Astrocyte (in vitro differentiated cells and primary cell): ENCODE measurements around the gene COPS3. TPM values are rescaled to one million over a fixed set of nuclear protein-coding genes. Genes with fewer than 3 reads are reported as not detected.

ENCODE experiments used
- DNase-seq: peaks from one replicate; pipeline ENCODE4 v3.0.0-alpha.2; 2010; ENCODE audit warnings: low read depth
- FAIRE-seq: peaks from 2 replicates; lab custom pipeline; 2011; peaks lifted over from hg19 to GRCh38; lab: Jason Lieb, UNC
- H2AFZ ChIP-seq: 2 replicates; pipeline ENCODE4 v1.6.0; 2012; ENCODE audit warnings: low read depth, low read length, inconsistent platforms
- H3K27ac ChIP-seq: 2 replicates; pipeline ENCODE4 v1.5.1; 2011; ENCODE audit warnings: low read depth, low read length, inconsistent platforms
- H3K27me3 ChIP-seq: 2 replicates; pipeline ENCODE4 v1.6.0; 2011; ENCODE audit warnings: low read length, inconsistent platforms; ENCODE audit not compliant: insufficient read depth
- H3K36me3 ChIP-seq: 2 replicates; pipeline ENCODE4 v1.5.1; 2011; ENCODE audit warnings: low read length, inconsistent platforms; ENCODE audit not compliant: insufficient read depth
- H3K4me1 ChIP-seq: 2 replicates; pipeline ENCODE4 v1.5.1; 2011; ENCODE audit warnings: low read length, inconsistent platforms; ENCODE audit not compliant: insufficient read depth
- H3K4me2 ChIP-seq: 2 replicates; pipeline ENCODE4 v1.6.0; 2012; ENCODE audit warnings: low read length, inconsistent platforms
- H3K4me3 ChIP-seq: 2 replicates; pipeline ENCODE4 v1.5.1; 2011; ENCODE audit warnings: low read depth, mild to moderate bottlenecking, low read length, inconsistent platforms; ENCODE audit not compliant: insufficient read depth
- H3K79me2 ChIP-seq: 2 replicates; pipeline ENCODE4 v1.6.0; 2012; ENCODE audit warnings: mild to moderate bottlenecking, low read length, inconsistent platforms; ENCODE audit not compliant: insufficient read depth
- H3K9ac ChIP-seq: 2 replicates; pipeline ENCODE4 v1.6.0; 2012; ENCODE audit warnings: mild to moderate bottlenecking, low read length, inconsistent platforms
- H3K9me3 ChIP-seq: 2 replicates; pipeline ENCODE4 v1.5.1; 2012; ENCODE audit warnings: low read depth, mild to moderate bottlenecking, low read length, inconsistent platforms; ENCODE audit not compliant: insufficient read depth
- H4K20me1 ChIP-seq: 2 replicates; pipeline ENCODE4 v1.6.0; 2012; ENCODE audit warnings: low read length, inconsistent platforms; ENCODE audit not compliant: insufficient read depth
- H3K27ac Mint-ChIP-seq: one replicate; pipeline ENCODE4 v1.8.0; 2021; ENCODE audit warnings: mild to moderate bottlenecking, mixed read lengths; ENCODE audit not compliant: unreplicated experiment
- H3K27me3 Mint-ChIP-seq: one replicate; pipeline ENCODE4 v1.8.0; 2021; ENCODE audit warnings: low read depth, mixed read lengths; ENCODE audit not compliant: unreplicated experiment
- H3K36me3 Mint-ChIP-seq: one replicate; pipeline ENCODE4 v1.8.0; 2021; ENCODE audit warnings: low read depth, mixed read lengths; ENCODE audit not compliant: unreplicated experiment
- H3K4me1 Mint-ChIP-seq: one replicate; pipeline ENCODE4 v1.8.0; 2021; ENCODE audit warnings: low read depth, mixed read lengths; ENCODE audit not compliant: unreplicated experiment
- H3K4me3 Mint-ChIP-seq: one replicate; pipeline ENCODE4 v1.8.0; 2021; ENCODE audit warnings: mild to moderate bottlenecking, moderate library complexity, mixed read lengths; ENCODE audit not compliant: unreplicated experiment
- H3K9me3 Mint-ChIP-seq: one replicate; pipeline ENCODE4 v1.8.0; 2021; ENCODE audit warnings: mild to moderate bottlenecking, mixed read lengths; ENCODE audit not compliant: unreplicated experiment
- EZH2 ChIP-seq: IDR thresholded peaks from 2 replicates; pipeline ENCODE4 v1.6.1; 2012; ENCODE audit warnings: mild to moderate bottlenecking, low read length, inconsistent platforms; ENCODE audit not compliant: insufficient read depth
- total RNA-seq: library from RNA; stranded (reverse); gene quantifications from 2 replicates; pipeline ENCODE4 v1.2.1, GENCODE V29; 2021
- TF ChIP-seq, protein P1 (sequence below): IDR thresholded peaks from 2 replicates; pipeline ENCODE4 v1.5.1; 2011; ENCODE audit warnings: low read depth, mild to moderate bottlenecking, inconsistent platforms, low read length, moderate library complexity; ENCODE audit not compliant: insufficient read depth

Gene COPS3
- total RNA-seq, 1 donor from 2014 or later, result 76.8 TPM

DNA sequence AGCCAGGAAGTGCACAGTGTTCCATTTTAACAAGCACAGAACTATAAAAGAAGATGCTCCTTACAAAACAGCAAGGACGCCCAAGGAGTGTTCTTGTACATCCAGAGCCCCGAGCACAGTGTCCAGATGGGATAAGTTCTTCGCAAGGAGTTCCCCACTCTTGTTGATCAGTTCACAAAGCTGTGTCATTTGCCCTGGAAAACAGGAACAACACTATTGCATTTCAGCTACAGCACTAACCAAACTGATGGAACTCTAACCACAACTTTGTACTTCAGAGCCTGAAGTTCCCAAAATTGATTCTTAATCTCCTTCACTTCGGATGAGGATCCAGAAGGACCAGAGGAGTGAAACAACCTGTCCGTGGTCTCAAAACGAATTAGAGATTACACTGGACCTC is 5.1 kb downstream of the COPS3 start:
- FAIRE-seq, result no peak
- H3K27ac Mint-ChIP-seq, result no peak overlapping the region
- Histone ChIP-seq H3K4me3 (no peak overlapping the region), H3K4me2 (no peak overlapping the region), H3K27me3 (no peaks in the 10 kb centered on the region), H3K9me3 (no peaks in the 10 kb centered on the region), H3K4me1 (peaks cover 4% of the 10 kb centered on the region), H4K20me1 (peaks cover 63% of the 10 kb centered on the region), H3K9ac (no peak overlapping the region), H3K36me3 (peaks cover 4% of the 10 kb centered on the region), H3K79me2 (peaks cover 78% of the 10 kb centered on the region), H3K27ac (no peak overlapping the region), H2AFZ (no peak overlapping the region)
- no peak overlapping the region for H3K4me3 Mint-ChIP-seq
- DNase-seq, result no peak
- H3K9me3 Mint-ChIP-seq, result no peaks in the 10 kb centered on the region
- no peaks in the 10 kb centered on the region for H3K27me3 Mint-ChIP-seq
- H3K4me1 Mint-ChIP-seq, result peaks cover 6% of the 10 kb centered on the region
- H3K36me3 Mint-ChIP-seq, result peaks cover 4% of the 10 kb centered on the region
- TF ChIP-seq, protein P1, sequence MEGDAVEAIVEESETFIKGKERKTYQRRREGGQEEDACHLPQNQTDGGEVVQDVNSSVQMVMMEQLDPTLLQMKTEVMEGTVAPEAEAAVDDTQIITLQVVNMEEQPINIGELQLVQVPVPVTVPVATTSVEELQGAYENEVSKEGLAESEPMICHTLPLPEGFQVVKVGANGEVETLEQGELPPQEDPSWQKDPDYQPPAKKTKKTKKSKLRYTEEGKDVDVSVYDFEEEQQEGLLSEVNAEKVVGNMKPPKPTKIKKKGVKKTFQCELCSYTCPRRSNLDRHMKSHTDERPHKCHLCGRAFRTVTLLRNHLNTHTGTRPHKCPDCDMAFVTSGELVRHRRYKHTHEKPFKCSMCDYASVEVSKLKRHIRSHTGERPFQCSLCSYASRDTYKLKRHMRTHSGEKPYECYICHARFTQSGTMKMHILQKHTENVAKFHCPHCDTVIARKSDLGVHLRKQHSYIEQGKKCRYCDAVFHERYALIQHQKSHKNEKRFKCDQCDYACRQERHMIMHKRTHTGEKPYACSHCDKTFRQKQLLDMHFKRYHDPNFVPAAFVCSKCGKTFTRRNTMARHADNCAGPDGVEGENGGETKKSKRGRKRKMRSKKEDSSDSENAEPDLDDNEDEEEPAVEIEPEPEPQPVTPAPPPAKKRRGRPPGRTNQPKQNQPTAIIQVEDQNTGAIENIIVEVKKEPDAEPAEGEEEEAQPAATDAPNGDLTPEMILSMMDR, result no peak
- TF ChIP-seq EZH2, result no peak

GRCh38 chr17:17269926-17270773 is 10.9 kb downstream of the COPS3 start:
- Histone ChIP-seq H3K27ac (no peak overlapping the region), H3K79me2 (peaks cover 23% of the 10 kb centered on the region), H3K36me3 (peaks cover 27% of the 10 kb centered on the region), H3K4me2 (no peak overlapping the region), H3K27me3 (no peaks in the 10 kb centered on the region), H3K4me1 (no peaks in the 10 kb centered on the region), H3K9me3 (no peaks in the 10 kb centered on the region), H3K9ac (no peak overlapping the region), H3K4me3 (no peak overlapping the region), H4K20me1 (peaks cover 30% of the 10 kb centered on the region), H2AFZ (no peak overlapping the region)
- H3K4me3 Mint-ChIP-seq, result no peak overlapping the region
- H3K36me3 Mint-ChIP-seq, result peaks cover 11% of the 10 kb centered on the region
- H3K27me3 Mint-ChIP-seq, result no peaks in the 10 kb centered on the region
- no peak for FAIRE-seq
- DNase-seq, result no peak
- no peaks in the 10 kb centered on the region for H3K4me1 Mint-ChIP-seq
- TF ChIP-seq EZH2, result no peak
- TF ChIP-seq, protein P1, result no peak
- no peak overlapping the region for H3K27ac Mint-ChIP-seq
- H3K9me3 Mint-ChIP-seq, result no peaks in the 10 kb centered on the region

- Histone ChIP-seq H3K27me3 (no peaks in the 10 kb centered on the region), H2AFZ (no peak overlapping the region), H3K9me3 (no peaks in the 10 kb centered on the region), H4K20me1 (peaks cover 13% of the 10 kb centered on the region), H3K4me3 (no peak overlapping the region), H3K4me1 (no peaks in the 10 kb centered on the region), H3K9ac (no peak overlapping the region), H3K36me3 (peaks cover 45% of the 10 kb centered on the region), H3K79me2 (no peaks in the 10 kb centered on the region), H3K27ac (no peak overlapping the region), H3K4me2 (no peak overlapping the region)
- Mint-ChIP-seq H3K27me3 (no peaks in the 10 kb centered on the region), H3K9me3 (no peaks in the 10 kb centered on the region), H3K4me1 (no peaks in the 10 kb centered on the region), H3K36me3 (peaks cover 18% of the 10 kb centered on the region), H3K4me3 (no peak overlapping the region), H3K27ac (no peak overlapping the region)
- TF ChIP-seq, protein P1, result no peak
- no peak for TF ChIP-seq EZH2
- no peak for DNase-seq
- no peak for FAIRE-seq
These were observed 16.6 kb downstream of the COPS3 start for GRCh38 chr17:17264430-17264829.
